Vagina (tissue), 2 donors: ENCODE data around the gene PRDM2.

ENCODE experiments used
- CTCF ChIP-seq, 3 experiments: fragments of 450-650 bp in 2 of 3; fragments of 200-600 bp in 1 of 3; sonication (generic) in 1 of 3; IDR thresholded peaks; one replicate each; pipeline ENCODE4 v1.5.1; 2017 to 2019; ENCODE audit warnings: antibody characterized with exemption in 3 of 3, mild to moderate bottlenecking in 2 of 3, moderate library complexity in 2 of 3
- POLR2A ChIP-seq, 2 donors: fragments of 450-650 bp; IDR thresholded peaks; one replicate each; pipeline ENCODE4 v1.6.1; 2017; ENCODE audit warnings: antibody characterized with exemption in 2 of 2, mild to moderate bottlenecking in 2 of 2, moderate library complexity in 2 of 2
- POLR2AphosphoS5 ChIP-seq, 2 donors: sonication (generic); formaldehyde crosslinking; IDR thresholded peaks; one replicate each; pipeline ENCODE4 v1.9.0; 2017; ENCODE audit warnings: antibody characterized with exemption in 2 of 2, mild to moderate bottlenecking in 2 of 2, low read depth in 1 of 2; ENCODE audit not compliant: insufficient read depth in 1 of 2

GRCh38 chr1:13871413-13871812, 171.4 kb downstream of the PRDM2 start:
- TF ChIP-seq CTCF (IDR thresholded peaks at IDR 0.05) (no peak), POLR2A (IDR thresholded peaks at IDR 0.05) (no peak), POLR2AphosphoS5 (IDR thresholded peaks at IDR 0.05; ENCODE audit: insufficient read depth in 1 of 2, low read depth in 1 of 2) (no peak)
